ENCODE data around the gene CDT1.

CDT1 gene

DNA sequence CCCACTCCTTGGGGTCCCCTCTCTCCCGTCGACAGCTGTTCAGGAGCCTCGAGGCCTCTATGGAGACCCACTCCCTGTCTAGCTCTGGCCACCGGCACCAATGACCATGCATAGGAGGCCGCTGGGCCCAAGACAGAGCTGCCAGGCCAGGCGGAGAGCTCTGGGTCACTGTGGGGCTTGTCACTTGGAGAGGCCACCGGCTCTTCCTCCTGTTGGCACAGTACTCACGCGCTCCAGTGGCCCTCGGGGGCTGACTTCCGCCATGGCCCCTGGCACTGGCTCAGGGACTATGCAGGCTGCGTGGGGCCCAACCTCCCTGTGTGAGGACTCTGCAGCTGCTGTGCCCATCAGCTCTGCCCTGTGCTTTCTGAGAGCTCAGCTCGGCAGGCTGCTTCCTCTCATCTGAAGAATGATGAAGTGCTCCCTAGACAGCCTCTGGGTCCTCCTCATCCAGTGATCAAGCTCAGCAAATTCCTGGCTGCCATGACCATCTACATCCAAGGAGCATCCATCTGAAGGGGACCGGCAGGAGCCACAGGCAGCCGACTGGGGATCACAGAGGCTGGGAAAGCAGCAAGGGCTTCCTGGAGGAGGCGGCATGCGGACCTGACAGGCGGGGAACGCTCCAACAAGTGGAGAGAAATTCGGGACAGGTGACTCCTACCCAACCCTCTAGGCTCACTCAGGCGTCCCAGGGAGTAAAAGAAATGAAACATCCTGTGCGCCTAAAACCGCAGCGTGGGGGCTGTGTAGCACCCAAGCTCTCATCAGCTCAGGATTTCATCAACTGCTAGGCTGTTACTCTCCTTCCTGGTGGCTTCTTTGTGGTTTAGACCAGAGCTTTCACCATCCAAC, 36.4 kb downstream of the CDT1 start:
- no peak overlapping the region for H3K27ac ChIP-seq (ENCODE audit: poor library complexity, severe bottlenecking)
- H3K9me3 ChIP-seq (ENCODE audit: severe bottlenecking) = no peaks in the 10 kb centered on the region
- H3K27me3 ChIP-seq (ENCODE audit: insufficient read depth, poor library complexity, severe bottlenecking) = no peaks in the 10 kb centered on the region
- TF ChIP-seq CTCF (IDR thresholded peaks at IDR 0.05; ENCODE audit: poor library complexity, severe bottlenecking) = no peak
- H3K36me3 ChIP-seq (ENCODE audit: low read depth) = peaks cover 7% of the 10 kb centered on the region; the same call in 1 of the 2 replicates
- no peak for DNase-seq (ENCODE audit: low spot score)
- no peak for ATAC-seq (ENCODE audit: low read depth)
- no peaks in the 10 kb centered on the region for H3K4me1 ChIP-seq (ENCODE audit: insufficient read depth, poor library complexity, severe bottlenecking)
- H3K4me3 ChIP-seq (ENCODE audit: severe bottlenecking) = no peak overlapping the region

- no peak for TF ChIP-seq CTCF (IDR thresholded peaks at IDR 0.05; ENCODE audit: poor library complexity, severe bottlenecking)
- no peaks in the 10 kb centered on the region for H3K9me3 ChIP-seq (ENCODE audit: severe bottlenecking)
- 0 out of 2 replicates have a peak, but pooled peaks cover 7% of the 10 kb centered on the region for H3K36me3 ChIP-seq (ENCODE audit: low read depth)
- no peak overlapping the region for H3K4me3 ChIP-seq (ENCODE audit: severe bottlenecking)
- H3K27me3 ChIP-seq (ENCODE audit: insufficient read depth, poor library complexity, severe bottlenecking) = no peaks in the 10 kb centered on the region
- H3K4me1 ChIP-seq (ENCODE audit: insufficient read depth, poor library complexity, severe bottlenecking) = no peaks in the 10 kb centered on the region
- no peak for DNase-seq (ENCODE audit: low spot score)
- H3K27ac ChIP-seq (ENCODE audit: poor library complexity, severe bottlenecking) = no peak overlapping the region
- no peak for ATAC-seq (ENCODE audit: low read depth)
These were observed 37.1 kb downstream of the CDT1 start for GRCh38 chr16:88840600-88841215.

DNA sequence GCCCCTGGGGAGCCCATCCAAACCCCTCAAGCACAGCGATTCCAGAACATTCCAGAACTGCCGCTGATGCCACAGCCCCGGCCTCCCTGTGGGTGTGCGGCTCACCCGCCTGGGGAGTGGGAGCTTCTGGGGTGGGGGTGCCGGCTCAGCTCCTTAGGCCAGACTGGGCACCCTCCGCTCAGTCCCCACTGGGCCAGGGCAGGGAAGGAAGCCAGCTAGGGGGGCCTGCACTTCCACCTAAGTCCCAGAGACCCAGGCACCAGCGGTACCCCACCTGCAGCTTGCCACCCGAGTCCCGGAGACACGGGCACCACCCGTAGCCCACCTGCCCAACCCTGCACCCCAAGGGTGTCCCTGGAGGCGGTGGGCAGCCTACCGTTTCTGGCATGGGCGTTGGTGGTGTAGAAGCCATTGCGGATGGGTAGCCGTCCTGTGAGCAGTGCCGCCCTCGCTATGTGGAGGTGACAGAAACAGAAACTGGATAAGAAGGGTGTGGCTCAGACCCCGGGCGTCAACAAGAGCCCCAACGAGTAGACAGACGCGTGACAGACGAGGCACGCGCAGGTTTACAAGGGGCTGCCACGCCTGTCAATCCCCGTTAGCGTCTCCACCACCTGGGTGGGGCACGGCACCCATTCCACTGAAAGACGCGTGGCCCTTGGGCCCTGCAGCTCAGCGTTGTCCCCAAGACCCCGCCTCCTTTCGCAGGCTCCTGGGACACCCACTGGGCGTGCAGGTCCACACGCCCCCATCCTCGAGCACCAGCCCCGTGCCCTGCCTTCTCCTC, 38.1 kb downstream of the CDT1 start:
- no peaks in the 10 kb centered on the region for H3K27me3 ChIP-seq (ENCODE audit: insufficient read depth, poor library complexity, severe bottlenecking)
- no peak for ATAC-seq (ENCODE audit: low read depth)
- DNase-seq (ENCODE audit: low spot score) = no peak
- H3K4me3 ChIP-seq (ENCODE audit: severe bottlenecking) = no peak overlapping the region
- no peaks in the 10 kb centered on the region for H3K9me3 ChIP-seq (ENCODE audit: severe bottlenecking)
- H3K27ac ChIP-seq (ENCODE audit: poor library complexity, severe bottlenecking) = no peak overlapping the region
- 0 out of 2 replicates have a peak, but pooled peaks cover 7% of the 10 kb centered on the region for H3K36me3 ChIP-seq (ENCODE audit: low read depth)
- TF ChIP-seq CTCF (IDR thresholded peaks at IDR 0.05; ENCODE audit: poor library complexity, severe bottlenecking) = no peak
- no peaks in the 10 kb centered on the region for H3K4me1 ChIP-seq (ENCODE audit: insufficient read depth, poor library complexity, severe bottlenecking)

DNA sequence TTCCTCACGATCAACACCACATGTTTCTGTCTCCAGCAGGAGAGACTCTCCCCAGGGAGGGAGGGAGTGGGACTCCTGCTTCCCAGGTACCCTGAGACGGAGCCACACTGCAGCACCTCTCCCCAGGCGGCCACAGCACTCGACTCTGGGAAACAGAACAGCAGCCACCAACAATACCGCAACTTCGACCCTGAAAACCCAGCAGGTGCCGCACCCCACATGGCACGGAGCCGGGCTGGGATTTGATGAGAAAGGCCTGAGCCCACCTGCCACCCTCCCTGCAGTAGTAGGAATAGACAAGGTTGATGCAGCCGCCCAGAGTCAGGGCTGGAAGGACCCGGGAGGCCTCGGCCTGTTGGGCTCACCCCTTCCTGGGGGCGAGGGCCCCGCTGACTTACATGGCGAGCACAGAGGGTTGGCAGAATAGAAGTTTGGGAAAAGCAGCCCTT, 38.7 kb downstream of the CDT1 start:
- Histone ChIP-seq H3K9me3 (ENCODE audit: severe bottlenecking) (no peaks in the 10 kb centered on the region), H3K36me3 (ENCODE audit: low read depth) (0 out of 2 replicates have a peak, but pooled peaks cover 7% of the 10 kb centered on the region), H3K4me1 (ENCODE audit: insufficient read depth, poor library complexity, severe bottlenecking) (no peaks in the 10 kb centered on the region), H3K27me3 (ENCODE audit: insufficient read depth, poor library complexity, severe bottlenecking) (no peaks in the 10 kb centered on the region), H3K27ac (ENCODE audit: poor library complexity, severe bottlenecking) (no peak overlapping the region), H3K4me3 (ENCODE audit: severe bottlenecking) (no peak overlapping the region)
- ATAC-seq (ENCODE audit: low read depth) (no peak), DNase-seq (ENCODE audit: low spot score) (no peak)
- no peak for TF ChIP-seq CTCF (IDR thresholded peaks at IDR 0.05; ENCODE audit: poor library complexity, severe bottlenecking)

Data from RWPE2 (cell line).